Thoracic aorta (tissue), 2 donors: ENCODE data around the gene LTA4H. TPM values are rescaled to one million over a fixed set of nuclear protein-coding genes. Genes with fewer than 3 reads are reported as not detected.

Experiments used
- ATAC-seq: fragments of 150-250 bp; one replicate; pipeline ENCODE4 v1.8.0; 2017; ENCODE audit warnings: low read depth; ENCODE audit not compliant: insufficient number of reproducible peaks, low FRiP score
- DNase-seq: peaks from one replicate; pipeline ENCODE4 v3.0.0-alpha.2; 2020; ENCODE audit warnings: low spot score
- H3K27ac ChIP-seq, 2 donors: fragments of 200-600 bp; sonication (generic); 1 replicate in 1 of 2; 2 replicates in 1 of 2; pipeline ENCODE4 v1.5.1; 2016; ENCODE audit warnings: mild to moderate bottlenecking in 2 of 2, moderate library complexity in 2 of 2
- H3K27me3 ChIP-seq: fragments of 200-600 bp; sonication (generic); replicated peaks from 2 replicates; pipeline ENCODE4 v1.6.0; 2016; ENCODE audit warnings: mild to moderate bottlenecking; ENCODE audit not compliant: insufficient read depth
- H3K36me3 ChIP-seq: fragments of 200-600 bp; sonication (generic); one replicate; pipeline ENCODE4 v1.5.1; 2016
- H3K4me1 ChIP-seq, 2 donors: fragments of 200-600 bp; sonication (generic); 1 replicate in 1 of 2; 2 replicates in 1 of 2; pipeline versions ENCODE4 v1.5.1 to v1.6.0; 2016; ENCODE audit warnings: low read depth in 2 of 2, mild to moderate bottlenecking in 1 of 2; ENCODE audit not compliant: control insufficient read depth in 1 of 2
- H3K4me3 ChIP-seq: fragments of 200-600 bp; sonication (generic); 2 replicates; pipeline ENCODE4 v1.5.1; 2016; ENCODE audit warnings: mild to moderate bottlenecking
- H3K9me3 ChIP-seq: fragments of 200-600 bp; sonication (generic); 2 replicates; pipeline ENCODE4 v1.5.1; 2016
- total RNA-seq, 2 donors: library from RNA; depleted of rRNA; stranded (reverse); fragments of >200 nt; gene quantifications; one replicate each; pipeline versions ENCODE4 v1.1.0 to v1.2.3, GENCODE V29; 2016
- TF ChIP-seq, protein P1 (sequence below): fragments of 200-600 bp; sonication (generic); IDR thresholded peaks from one replicate; pipeline ENCODE4 v1.5.1; 2019; ENCODE audit warnings: antibody characterized with exemption

The LTA4H gene
- total RNA-seq, 2 donors from 2014 or later, result 39.9 to 68.5 TPM

DNA sequence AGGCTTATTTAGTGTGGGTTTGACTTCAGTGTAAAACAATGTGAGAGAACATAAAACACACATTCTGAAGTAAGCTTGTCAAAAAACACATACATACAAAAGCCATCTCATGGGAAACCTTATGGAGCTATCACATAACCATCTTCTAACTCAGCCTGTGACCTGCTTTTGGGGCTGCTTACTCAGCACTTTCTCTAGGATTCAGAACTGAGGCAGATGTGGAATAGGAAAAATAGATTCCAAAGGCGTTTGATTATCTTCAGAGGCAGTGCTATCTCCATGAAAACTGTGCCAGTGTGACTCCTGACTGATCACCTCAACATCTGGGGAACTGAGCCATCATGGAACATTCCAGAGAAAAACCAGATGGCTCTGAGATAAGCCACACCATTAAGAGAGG is 52.8 kb downstream of the LTA4H start:
- no peaks in the 10 kb centered on the region for H3K36me3 ChIP-seq
- no peak overlapping the region for H3K27ac ChIP-seq
- no peaks in the 10 kb centered on the region for H3K4me1 ChIP-seq
- ATAC-seq (no peak), DNase-seq (no peak)
- no peak overlapping the region for H3K4me3 ChIP-seq
- no peaks in the 10 kb centered on the region for H3K27me3 ChIP-seq
- no peaks in the 10 kb centered on the region for H3K9me3 ChIP-seq
- TF ChIP-seq, protein P1, sequence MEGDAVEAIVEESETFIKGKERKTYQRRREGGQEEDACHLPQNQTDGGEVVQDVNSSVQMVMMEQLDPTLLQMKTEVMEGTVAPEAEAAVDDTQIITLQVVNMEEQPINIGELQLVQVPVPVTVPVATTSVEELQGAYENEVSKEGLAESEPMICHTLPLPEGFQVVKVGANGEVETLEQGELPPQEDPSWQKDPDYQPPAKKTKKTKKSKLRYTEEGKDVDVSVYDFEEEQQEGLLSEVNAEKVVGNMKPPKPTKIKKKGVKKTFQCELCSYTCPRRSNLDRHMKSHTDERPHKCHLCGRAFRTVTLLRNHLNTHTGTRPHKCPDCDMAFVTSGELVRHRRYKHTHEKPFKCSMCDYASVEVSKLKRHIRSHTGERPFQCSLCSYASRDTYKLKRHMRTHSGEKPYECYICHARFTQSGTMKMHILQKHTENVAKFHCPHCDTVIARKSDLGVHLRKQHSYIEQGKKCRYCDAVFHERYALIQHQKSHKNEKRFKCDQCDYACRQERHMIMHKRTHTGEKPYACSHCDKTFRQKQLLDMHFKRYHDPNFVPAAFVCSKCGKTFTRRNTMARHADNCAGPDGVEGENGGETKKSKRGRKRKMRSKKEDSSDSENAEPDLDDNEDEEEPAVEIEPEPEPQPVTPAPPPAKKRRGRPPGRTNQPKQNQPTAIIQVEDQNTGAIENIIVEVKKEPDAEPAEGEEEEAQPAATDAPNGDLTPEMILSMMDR, result no peak

DNA sequence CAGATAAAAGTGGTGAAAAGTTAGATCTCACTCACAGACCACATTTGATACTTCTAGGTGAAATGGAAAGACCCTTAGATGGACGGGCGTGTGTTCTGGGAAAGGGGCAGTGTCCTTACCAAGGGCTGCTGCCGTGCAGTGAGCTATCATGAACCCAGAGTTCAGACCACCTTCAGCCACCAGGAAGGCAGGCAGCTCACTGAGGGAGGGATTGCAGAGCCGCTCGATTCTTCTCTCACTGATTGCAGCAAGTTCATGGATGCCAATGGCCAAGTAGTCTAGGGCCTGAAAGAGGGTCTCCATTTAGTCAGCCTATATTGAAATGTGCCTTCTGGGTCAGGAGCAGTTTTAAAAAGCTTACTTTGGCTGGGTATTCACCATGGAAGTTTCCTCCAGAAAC is 55.0 kb downstream of the LTA4H start:
- Histone ChIP-seq H3K9me3 (no peaks in the 10 kb centered on the region), H3K4me1 (no peaks in the 10 kb centered on the region), H3K4me3 (no peak overlapping the region), H3K27ac (no peak overlapping the region), H3K27me3 (no peaks in the 10 kb centered on the region), H3K36me3 (no peaks in the 10 kb centered on the region)
- ATAC-seq, result no peak
- TF ChIP-seq, protein P1, result no peak
- no peak for DNase-seq

DNA sequence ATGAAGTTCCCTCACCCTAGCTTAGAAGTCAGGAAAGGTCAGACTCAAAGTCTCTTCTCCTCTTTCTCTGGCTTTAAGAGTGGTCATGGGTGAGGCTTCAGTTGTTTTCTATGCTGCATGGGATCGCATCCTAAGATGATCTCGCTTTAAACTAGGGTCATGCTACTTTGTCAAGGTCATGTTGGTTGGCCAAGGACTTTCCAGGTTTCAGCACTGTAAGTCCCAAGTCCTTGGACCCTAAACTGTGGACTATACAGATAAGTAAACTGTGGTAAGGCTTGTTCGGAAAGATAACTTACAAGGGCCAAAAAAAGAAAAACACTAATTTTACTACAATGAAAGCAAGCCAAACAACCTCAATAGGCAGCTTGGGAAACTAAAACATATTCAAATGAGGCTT is 56.6 kb downstream of the LTA4H start:
- H3K27me3 ChIP-seq, result no peaks in the 10 kb centered on the region
- no peak for ATAC-seq
- H3K27ac ChIP-seq, result no peak overlapping the region
- H3K9me3 ChIP-seq, result no peaks in the 10 kb centered on the region
- no peaks in the 10 kb centered on the region for H3K36me3 ChIP-seq
- no peak for DNase-seq
- H3K4me3 ChIP-seq, result no peak overlapping the region
- no peaks in the 10 kb centered on the region for H3K4me1 ChIP-seq
- TF ChIP-seq, protein P1, result no peak

DNA sequence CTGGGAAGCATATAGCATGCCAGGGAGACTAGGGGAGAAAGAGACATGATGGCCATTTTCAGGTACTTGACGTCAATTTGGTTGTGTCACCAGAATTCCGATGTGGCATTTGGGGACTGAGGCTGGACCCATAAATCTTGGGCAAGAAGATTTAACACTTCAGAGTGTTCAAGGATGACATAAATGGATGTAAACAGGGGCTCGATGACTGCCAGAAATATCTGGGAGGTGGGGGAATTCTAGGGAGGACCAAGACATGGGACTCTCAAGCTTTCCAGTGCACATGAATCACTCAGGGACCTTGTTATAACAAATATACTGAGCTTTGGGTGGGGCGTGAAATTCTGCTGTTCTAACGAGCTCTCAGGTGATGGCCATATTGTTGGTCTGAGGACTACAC is 57.0 kb downstream of the LTA4H start:
- DNase-seq, result no peak
- Histone ChIP-seq H3K36me3 (no peaks in the 10 kb centered on the region), H3K27ac (no peak overlapping the region)

DNA sequence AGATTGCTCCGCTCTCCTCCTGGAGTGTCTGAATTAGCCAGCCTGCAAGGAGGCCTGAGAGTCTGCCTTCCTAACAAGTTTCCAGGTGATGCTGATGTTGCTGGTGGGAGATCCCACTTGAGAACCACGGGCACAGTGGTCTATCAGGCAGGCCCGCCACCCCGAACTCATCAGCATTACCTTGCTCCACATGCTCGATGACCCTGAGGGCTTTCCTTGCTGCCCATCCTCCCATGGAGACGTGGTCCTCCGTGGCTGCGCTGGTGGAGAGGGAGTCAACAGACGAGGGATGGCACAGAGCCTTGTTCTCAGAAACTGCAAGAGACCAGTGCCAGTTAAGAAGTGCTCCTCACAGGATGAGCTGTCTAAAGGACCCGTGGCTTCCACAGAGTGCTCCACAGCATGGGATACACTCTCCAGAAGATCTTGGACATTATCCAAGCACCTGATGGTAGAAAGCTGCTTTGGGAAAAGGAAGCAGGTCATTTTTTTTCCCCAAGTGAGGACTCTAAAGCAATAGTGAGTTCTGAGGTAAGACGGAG is 57.6 kb downstream of the LTA4H start:
- Histone ChIP-seq H3K36me3 (no peaks in the 10 kb centered on the region), H3K9me3 (no peaks in the 10 kb centered on the region), H3K4me3 (no peak overlapping the region), H3K4me1 (no peaks in the 10 kb centered on the region), H3K27ac (no peak overlapping the region), H3K27me3 (no peaks in the 10 kb centered on the region)
- DNase-seq (no peak), ATAC-seq (no peak)
- TF ChIP-seq, protein P1, result no peak

More for the DNA sequence above, 57.0 kb downstream of the LTA4H start:
- no peak overlapping the region for H3K4me3 ChIP-seq
- no peaks in the 10 kb centered on the region for H3K27me3 ChIP-seq
- ATAC-seq, result no peak
- H3K4me1 ChIP-seq, result no peaks in the 10 kb centered on the region
- H3K9me3 ChIP-seq, result no peaks in the 10 kb centered on the region
- TF ChIP-seq, protein P1, result no peak
